RKO (cell line): ENCODE data around the gene ZCCHC7.
"Not testable (repeated sequence)": the region's sequence is repeated elsewhere in the genome, so short reads cannot be mapped to it uniquely, and the experiment has no call there.

Experiments used
- DNase-seq: peaks from one replicate; pipeline ENCODE4 v3.0.0-alpha.2; 2016; ENCODE audit warnings: low spot score

The ZCCHC7 gene

DNA sequence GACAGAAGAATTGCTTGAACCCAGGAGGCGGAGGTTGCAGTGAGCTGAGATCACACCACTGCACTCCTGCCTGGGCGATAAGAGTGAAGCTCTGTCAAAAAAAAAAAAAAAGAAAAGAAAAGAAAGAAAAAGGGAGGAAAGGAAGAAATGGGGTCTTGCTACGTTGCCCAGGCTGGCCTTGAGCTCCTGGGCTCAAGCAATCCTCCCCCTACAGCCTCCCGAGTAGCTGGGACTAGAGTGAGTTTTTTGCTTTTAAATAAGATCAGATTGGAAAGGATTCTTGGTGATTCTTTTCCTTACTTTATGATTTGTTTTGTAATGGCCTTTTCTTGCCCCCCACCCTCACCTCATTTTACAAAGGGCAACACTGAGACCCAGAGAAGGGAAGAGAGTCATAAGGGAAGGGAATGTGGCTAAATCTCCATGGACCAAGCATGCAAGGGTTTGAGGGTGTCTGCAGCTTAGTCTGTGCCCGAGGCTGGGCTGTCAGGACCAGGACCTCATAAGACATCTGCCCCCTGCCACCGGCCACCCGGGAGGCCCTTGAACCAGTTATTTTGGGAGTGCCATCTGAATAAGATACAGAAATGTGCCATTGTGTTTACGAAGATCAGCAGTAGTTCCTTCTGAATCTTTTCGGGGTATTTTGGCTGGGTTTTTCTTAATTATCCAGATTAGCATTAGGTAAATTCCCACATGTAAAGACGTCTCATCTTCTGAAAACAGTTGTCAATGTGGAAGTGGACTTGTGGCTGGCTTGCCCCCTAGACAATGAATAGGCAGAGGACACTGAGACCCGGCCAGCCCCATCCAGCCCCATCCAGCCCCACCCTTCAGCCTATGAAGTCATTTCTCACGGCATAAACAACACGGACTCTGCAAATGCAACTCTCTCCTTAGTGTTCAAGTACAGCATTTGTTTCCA lies 257.6 kb downstream of the ZCCHC7 start:
- DNase-seq, result no peak

DNA sequence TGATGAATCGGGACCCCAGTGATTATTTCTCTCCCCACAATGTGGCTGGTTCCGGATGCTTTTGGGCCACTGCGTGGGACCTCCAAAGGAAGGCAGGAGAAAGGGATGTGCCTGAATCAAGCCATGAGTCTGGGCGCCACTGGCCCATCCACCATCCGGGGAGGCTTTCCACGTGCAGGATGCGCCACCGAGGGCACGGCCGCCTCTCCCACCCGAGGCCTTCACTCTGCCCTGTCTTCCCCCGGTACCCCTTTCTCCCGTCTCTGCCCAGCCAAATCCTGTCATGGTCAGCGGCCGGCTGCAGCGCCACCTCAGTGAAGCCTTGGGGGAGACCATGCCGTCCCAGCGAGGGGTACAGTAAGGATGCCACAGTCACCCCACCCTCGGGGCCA lies 258.2 kb downstream of the ZCCHC7 start:
- DNase-seq, result no peak

- DNase-seq, result no peak
These were observed 259.5 kb downstream of the ZCCHC7 start for GRCh38 chr9:37379835-37380234.

- DNase-seq, result no peak
These were observed 260.2 kb downstream of the ZCCHC7 start for GRCh38 chr9:37380570-37380969.

DNA sequence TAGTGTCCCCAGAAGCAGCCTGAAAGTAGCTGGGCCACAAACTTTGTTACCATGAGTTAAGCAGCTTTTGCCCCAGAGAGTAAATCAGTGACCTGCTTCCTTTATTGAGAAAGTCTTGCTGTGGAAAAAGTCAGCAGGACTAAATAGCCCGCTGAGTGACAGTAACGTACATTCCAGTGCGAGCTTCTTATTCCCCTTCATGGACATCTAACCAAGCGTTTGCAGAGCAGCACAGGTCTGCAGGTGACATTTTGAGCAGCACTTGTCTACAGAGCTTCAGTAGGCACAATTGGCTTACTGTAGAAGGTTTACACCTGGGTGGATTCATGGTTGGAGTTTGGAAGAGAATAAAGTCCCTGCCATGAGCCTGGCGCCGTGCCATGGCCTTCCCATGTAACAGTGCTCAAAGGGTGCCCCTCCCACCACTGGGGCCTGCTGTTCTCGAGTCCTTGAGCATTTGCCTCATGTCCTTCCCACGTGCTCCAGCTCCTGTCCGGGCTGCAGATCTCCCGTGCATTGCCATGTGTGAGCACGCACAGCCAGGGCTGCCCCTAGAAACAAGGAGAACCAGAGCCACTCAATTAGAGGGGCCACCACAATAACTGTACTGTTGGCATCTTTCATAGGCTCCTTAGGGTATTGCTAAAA lies 260.8 kb downstream of the ZCCHC7 start:
- no peak for DNase-seq

- DNase-seq, result no peak
These were observed 262.0 kb downstream of the ZCCHC7 start for GRCh38 chr9:37382161-37382981.

DNA sequence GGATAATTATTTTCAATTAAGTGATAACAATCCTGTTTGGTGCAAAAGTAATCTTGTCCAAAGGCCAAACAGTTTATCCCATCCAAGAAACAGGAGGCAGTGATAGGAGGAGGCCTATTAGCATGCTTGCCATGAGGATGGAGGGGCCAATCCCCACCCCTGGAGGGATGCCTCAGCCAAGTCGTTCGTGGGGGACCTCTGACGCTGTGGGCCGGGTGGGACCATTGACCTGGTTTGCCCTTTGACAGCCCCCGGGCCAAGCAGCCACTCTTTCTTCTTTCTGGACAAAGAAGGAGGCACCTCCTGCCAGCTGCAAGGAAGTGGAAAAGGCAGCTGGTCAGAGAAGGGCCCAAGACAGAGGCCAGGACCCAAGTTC lies 262.6 kb downstream of the ZCCHC7 start:
- DNase-seq, result no peak

DNA sequence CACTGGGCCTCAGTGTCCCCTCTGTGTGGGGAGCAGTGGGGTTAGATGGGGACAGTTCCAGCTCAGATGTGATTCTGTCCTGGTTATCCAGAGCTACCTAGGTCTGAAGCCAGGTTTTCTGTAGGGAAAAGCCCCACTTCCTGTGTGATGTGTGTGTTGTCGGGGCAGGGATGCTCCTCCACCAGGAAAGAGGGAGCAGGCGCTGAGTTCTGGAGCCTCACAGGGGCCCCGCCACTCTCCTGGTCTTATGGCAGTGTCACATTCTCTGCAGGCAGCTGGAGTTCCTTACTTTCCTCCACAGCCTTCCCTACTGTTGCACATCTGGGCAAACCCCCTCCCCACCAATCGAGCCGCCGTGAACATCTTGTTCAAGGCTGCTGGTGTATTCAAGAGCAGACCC lies 263.0 kb downstream of the ZCCHC7 start:
- no peak for DNase-seq

GRCh38 chr9:37383876-37384746 lies 263.7 kb downstream of the ZCCHC7 start:
- DNase-seq, result no peak

GRCh38 chr9:37385286-37385685 lies 264.9 kb downstream of the ZCCHC7 start:
- DNase-seq, result no peak

DNA sequence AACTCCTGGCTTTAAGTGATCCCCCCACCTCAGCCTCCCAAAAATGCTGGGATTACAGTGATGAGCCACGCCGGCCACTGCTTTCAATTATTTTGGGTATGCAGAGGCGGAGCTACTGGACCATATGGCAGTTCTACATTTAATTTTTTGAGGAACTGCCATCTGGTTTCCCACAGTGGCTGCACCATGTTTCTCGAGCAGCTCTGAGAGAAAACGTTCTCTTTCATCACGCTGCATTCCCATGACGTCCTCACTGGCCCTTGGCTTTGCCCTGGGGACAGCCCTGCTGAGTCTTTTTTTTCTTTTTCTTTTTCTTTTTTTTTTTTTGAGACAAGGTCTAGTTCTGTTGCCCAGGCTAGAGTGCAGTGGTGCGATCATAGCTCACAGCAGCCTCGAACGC lies 266.6 kb downstream of the ZCCHC7 start:
- no peak for DNase-seq

DNA sequence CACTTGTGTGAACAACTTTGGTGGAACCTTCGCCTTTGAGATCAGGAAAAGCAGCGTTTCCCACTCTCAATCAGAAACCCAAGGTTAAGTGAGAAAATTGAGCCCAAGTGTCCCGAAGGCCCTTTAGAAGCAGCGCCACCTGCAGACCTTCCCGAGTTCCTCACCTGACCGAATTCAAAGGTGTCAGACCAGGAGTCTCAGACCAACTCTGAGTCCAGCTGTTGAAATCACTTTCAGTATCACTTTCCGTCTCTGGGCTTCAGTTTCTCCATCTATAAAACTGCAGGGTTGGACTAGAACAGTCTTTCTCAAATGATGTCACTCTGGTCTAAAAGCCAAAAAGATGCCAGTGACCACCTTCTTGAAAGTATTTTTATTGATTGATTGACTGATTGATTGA lies 270.4 kb downstream of the ZCCHC7 start:
- DNase-seq, result no peak

DNA sequence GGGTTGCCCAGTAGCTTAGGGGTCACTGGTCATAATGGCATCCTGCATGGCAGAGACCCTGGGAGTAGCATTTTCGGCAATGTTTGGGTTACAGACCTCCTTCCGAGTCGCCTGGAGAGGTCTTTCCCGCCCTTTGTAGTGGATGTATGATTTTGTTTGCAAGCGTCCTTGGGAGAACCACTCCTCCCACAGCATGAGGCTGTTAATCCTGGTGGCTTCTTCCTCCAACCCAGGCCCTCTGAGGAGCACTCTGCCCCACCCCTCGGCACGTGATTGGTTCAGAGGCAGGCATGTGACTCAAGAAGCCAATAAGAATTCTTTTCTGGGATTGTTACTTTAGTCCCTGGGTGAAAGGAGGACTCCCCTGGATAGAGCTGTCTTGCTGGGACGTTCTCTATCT lies 271.9 kb downstream of the ZCCHC7 start:
- no peak for DNase-seq

DNA sequence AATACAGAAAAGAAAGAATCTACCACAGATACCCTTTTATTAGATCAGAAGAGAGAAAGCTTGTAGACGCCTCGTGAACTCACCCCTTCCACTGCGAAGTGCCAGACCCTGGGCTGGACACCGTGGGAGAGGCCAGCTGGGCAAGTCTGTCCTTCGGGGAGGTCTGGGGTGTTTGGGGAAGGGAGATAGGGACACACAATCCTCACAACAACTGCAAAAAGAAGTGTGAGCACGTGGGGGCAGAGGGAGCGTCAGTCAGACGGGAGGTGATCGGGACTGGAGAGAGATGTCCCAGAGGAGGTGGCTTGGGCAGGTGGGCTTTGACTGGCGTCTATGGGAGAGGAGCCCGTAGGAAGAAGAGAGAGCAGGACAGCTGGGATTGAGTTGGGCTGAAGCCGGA lies 274.9 kb downstream of the ZCCHC7 start:
- DNase-seq, result no peak

DNA sequence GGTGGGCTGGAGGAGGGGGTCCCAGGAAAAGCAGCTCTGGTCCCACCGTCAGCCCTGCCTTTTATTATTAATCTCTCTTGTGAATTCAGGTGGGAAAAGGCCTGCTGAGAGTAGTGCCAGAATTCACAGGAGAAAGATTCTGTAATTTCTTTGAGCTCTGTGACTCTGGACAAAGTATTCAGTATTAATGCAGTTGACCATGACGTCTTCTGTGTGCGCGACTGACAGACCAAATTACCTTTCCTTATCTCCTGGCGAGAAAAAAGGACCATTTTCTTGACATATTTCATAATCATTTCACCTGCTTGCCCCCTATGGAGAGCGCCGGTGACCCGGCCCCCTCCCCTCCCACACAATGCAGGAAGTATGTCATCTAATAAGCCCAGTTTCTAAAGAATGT lies 275.3 kb downstream of the ZCCHC7 start:
- DNase-seq, result no peak

GRCh38 chr9:37397948-37398347 lies 277.6 kb downstream of the ZCCHC7 start:
- not testable (repeated sequence) for DNase-seq

DNA sequence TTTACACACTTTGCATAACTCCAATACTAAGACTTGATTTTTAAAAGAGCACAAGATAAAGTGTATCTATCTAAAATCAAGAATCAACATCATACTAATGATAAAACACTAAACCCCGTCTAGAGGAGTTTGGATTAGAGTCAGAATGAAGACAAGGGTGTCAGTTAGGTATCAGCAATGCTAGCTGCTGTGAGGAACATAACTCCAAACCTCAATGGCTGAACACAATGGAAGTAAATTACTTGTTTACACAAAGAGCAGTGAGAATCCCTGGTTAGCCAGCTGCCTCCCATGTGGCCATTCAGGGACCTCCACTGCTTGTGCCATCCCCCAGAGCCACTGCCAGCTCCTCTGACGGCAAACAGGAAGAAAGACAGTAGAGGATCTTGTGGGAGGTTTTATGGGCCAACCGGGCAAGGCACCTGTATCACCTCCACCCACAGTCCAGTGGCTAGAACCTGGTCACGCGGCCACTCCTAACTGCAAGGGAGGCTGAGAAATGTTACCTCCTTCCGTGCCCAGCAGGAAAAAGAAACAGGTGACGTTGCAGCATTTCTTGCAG lies 278.2 kb downstream of the ZCCHC7 start:
- no peak for DNase-seq

DNA sequence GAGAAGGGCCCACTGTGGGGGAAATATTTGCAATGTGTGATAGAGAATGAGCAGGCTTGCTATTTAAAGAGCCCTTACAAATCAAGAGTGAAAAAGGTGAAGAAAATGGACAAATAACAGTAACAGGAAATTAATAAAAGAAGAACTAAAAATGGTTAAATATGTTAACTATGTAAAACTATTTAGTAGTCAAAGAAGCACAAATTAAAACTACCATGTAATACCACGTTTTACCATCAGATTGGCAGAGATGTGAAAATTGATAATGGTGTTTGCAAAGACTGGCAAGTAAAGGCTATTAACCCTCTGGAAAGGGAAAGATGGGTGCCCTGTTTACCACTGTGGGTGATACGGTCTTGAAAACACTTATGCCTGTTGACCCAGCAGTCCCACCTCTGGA lies 279.0 kb downstream of the ZCCHC7 start:
- DNase-seq, result no peak

GRCh38 chr9:37404590-37404989 lies 284.2 kb downstream of the ZCCHC7 start:
- no peak for DNase-seq

DNA sequence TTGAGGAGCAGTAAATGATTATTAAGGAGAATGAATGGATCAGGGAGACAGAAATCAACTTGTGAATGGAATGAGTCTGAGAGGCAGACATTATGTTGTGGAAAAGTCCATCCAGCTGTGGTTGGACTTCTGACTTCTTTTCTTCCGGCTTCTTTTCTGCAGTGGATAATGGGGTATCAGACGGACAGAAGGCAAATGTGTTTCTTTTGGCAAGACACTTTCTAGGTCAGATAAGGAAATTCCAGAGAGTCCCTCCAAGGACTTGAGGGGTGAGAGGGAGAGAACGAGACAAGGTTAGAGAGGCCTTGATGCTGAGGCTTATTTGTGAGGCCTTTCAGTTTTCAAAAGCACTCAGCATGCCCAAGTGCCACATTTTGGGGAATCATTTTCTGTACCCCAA lies 285.0 kb downstream of the ZCCHC7 start:
- DNase-seq, result no peak

DNA sequence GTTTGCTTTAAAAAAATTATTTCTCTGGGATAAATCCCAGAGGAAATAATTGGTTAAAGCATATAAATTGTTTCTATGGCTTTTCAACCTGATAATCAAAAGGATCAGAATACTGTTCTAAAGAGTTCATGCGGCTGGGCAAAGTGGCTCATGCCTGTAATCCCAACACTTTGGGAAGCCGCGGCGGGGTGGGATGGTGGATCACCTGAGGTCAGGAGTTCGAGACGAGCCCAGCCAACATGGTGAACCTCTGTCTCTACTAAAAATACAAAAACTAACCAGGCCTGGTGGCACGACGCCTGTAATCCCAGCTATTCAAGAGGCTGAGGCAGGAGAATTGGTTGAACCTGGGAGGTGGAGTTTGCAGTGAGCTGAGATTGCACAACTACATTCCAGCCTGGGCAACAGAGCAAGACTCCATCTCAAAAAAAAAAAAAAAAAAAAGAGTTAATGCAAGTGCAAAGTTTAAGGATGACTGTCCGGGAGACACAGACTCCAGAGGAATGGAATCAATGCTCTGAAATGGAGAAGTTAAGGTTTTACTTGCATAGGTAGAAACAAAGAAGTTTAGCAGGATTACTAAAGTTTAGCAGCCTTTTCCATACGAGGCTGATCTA lies 285.5 kb downstream of the ZCCHC7 start:
- DNase-seq, result no peak
